Measurements from ENCODE around the gene PCIF1.
"Not testable (repeated sequence)": the region's sequence is repeated elsewhere in the genome, so short reads cannot be mapped to it uniquely, and the experiment has no call there.

Gene PCIF1

DNA sequence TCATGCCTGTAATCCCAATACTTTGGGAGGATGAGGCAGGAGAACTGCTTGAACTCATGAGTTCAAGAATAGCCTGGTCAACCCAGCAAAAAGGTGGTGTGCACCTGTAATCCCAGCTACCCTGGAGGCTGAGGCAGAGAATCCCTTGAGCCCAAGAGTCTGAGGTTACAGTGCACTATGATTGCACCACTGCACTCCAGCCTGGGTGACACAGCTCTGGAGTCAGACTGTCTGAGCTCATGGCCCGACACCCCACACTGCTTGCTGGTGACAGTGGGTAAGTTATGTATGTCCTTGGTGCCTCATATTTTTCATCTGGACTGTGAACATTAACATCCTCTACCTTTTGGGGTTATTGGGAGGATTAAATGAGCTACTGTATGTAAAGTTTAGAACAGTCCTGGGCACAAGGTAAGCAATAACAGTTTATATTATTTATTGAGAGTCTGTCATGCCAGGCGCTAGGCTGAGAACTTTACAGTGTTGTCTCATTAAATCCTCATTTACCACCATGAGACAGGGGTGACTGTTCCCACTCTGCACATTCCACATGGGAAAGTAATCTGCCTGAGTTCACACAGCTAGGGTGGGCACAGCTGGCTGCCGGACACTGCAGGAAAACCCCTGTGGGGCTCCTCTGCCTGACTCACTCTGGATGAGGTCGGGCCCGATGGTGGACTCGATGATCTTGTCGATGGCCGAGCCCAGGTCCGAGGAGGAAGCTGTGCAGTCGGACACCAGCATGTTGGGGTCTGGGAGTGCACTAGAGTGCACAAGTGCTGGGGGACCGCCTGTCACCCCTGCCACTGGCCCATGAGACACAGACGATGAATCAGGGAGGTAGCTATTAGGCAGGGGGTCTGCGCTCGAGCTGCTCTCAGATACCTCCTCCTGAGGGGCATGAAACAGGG, 34.6 kb downstream of the PCIF1 start:
- DNase-seq, result no peak

- DNase-seq, result peak; percentile 82
Observed at GRCh38 chr20:45969712-45970634, 35.5 kb downstream of the PCIF1 start.

DNA sequence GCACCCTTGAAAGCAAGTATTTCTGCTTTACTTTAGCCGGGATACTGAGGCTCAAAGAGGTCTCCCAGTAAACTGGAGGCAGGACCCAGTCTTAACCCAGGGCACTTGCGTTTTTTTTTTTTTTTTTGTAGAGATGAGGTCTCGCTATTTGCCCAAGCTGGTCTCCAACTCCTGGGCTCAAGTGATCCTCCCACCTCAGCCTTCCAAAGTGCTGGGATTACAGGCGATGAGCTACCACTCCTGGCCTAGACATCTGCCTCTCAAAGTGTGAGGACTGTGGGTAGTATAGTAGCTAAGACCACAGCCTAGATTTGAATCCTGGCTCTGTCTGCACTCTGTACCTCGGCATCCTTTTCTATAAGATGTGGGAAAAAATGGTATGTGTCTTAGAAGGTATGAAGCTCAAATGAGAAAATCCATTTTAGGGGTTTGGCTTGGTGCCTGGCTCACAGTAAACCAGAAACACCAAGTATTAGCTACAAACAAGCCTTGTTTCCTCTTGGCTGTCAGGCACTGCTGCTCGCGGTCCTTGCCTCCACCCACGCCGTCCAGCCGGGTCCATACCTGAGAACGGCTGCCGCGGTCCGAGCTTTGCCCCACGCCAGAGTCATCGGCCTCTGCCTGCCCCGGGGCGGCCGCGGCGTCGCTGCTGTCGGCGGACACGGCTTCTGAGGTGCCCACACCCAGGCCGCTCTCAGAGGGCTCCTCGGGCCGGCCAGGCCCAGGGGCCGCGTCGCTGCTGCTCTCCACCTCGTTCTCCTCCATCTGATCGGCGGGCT, 36.4 kb downstream of the PCIF1 start:
- no peak for DNase-seq

DNA sequence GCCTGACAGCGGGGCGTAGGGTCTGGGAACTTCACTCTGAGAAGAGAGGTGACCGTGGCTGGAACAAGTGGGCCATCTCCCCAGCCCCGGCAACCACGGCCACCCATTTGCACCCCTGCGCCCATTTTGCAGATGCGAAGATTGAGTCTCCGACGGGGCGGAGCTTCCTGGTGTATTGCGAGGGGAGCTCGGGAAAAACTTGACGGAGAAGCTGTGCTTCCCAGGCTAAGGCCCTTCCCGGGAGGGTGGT, 36.9 kb downstream of the PCIF1 start:
- no peak for DNase-seq

- peak; percentile 95 for DNase-seq
Observed at GRCh38 chr20:45971675-45972499, 37.4 kb downstream of the PCIF1 start, which contains the start of gene ZNF335. ZNF335 (minus strand) TSS chr20:45972203; CDS start chr20:45971410, 793 bp downstream.

DNA sequence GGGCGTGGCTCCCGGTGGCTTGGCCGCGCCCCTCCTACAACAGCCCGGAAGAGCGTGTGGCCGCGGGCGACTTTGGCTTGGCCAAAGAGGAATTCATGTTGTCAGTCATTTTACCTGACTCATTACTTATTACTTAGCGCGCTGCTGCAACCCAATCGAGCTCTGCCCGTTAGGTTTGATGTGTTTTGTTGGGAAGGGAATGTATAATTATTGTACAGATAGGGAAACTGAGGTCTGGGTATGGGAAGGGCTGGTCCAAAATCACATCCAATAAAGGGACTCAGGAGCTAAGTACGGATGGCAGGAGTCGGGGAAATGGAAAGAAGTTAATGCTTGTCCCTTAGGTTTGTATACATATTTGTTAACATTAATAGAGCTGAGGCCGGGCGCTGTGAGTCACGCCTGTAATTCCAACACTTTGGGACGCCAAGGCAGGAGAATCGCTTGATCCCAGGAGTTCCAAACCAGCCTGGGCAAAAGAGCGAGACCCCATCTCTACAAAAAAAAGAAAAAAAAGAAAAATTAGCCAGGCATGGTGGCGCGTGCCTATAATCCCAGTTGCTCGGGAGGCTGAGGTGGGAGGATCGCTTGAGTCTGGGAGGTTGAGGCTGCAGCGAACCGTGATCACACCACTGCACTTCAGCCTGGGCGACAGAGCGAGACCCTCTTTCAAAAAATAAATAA, 38.2 kb downstream of the PCIF1 start:
- no peak for DNase-seq

DNA sequence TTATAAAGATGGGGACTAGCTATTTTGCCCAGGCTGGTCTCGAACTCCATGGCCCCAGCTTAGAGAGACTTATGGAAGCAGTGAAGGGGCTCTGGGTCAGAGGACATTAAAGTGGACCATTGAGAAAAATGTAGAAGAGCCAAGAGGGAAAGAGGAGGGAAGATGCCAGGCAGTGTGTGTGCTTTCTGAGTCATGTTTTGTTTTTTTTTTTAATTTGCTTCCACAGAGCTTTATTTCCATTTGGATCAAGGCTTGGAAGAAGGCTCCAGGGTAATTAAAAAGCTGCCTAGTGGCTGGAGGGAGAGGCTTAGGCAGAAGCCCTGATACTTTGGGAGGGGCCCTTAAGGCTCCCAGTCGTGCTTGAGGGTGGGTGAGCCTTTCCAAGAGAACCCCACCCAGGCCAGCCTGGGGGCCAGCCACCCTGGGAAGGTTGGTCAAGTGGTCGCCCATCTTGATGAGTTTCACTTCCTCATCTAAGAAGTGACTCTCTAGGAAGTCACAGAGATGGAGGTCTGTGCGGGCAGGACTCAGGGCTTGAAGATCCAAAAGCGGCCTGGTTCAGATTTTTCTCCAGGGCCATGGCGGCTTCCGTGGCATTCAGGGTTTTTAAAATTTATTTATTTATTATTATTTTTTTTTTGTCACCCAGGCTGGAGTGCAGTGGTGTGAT, 40.5 kb downstream of the PCIF1 start:
- DNase-seq, result no peak

- DNase-seq, result no peak
Observed at GRCh38 chr20:45975686-45976085, 41.2 kb downstream of the PCIF1 start.

GRCh38 chr20:45976086-45976485, 41.6 kb downstream of the PCIF1 start:
- no peak for DNase-seq

GRCh38 chr20:45981261-45981660, 46.8 kb downstream of the PCIF1 start:
- no peak for DNase-seq

DNA sequence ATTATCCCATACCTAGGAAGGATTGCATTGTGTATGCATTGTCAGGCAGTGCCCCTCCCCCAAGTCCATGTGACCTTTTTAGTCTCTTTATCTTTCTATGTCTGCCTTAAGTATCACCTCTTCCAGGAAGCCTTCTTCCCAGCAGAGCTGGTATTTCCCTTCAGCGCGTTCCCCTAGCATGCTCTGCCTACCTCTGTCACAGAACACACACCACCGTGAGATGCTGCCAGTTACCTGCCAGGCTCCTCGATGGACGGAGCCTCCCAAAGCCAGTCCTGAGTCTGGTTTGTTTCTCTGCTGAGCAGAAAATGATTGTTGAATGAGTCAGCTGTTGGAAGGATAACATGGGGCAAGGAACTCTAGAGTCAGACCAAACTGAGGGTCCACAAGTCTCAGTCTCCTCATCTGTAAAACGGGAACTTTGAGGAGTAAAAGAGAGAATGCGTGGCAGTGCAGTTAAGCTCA, 48.8 kb downstream of the PCIF1 start:
- peak; percentile 55 for DNase-seq

- no peak for DNase-seq
Observed at GRCh38 chr20:45985573-45985972, 51.1 kb downstream of the PCIF1 start.

- peak; percentile 69 for DNase-seq
Observed at GRCh38 chr20:45987108-45987780, 52.8 kb downstream of the PCIF1 start.

DNA sequence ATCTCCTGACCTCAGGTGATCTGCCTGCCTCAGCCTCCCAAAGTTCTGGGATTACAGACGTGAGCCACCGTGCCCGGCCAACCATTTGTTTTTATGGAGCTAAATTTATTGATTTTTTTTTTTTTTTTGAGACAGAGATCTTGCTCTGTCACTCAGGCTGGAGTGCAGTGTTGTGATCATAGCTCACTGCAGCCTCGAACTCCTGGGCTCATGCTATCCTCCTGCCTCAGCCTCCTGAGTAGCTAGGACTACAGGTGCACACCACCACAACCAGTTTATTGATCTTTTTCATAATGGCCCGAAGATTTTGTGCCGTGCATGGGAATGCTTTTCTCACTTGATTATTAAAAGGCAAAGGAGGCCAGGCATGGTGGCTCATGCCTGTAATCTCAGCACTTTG, 54.3 kb downstream of the PCIF1 start:
- not testable (repeated sequence) for DNase-seq

GRCh38 chr20:45991616-45992015, 57.1 kb downstream of the PCIF1 start:
- no peak for DNase-seq

DNA sequence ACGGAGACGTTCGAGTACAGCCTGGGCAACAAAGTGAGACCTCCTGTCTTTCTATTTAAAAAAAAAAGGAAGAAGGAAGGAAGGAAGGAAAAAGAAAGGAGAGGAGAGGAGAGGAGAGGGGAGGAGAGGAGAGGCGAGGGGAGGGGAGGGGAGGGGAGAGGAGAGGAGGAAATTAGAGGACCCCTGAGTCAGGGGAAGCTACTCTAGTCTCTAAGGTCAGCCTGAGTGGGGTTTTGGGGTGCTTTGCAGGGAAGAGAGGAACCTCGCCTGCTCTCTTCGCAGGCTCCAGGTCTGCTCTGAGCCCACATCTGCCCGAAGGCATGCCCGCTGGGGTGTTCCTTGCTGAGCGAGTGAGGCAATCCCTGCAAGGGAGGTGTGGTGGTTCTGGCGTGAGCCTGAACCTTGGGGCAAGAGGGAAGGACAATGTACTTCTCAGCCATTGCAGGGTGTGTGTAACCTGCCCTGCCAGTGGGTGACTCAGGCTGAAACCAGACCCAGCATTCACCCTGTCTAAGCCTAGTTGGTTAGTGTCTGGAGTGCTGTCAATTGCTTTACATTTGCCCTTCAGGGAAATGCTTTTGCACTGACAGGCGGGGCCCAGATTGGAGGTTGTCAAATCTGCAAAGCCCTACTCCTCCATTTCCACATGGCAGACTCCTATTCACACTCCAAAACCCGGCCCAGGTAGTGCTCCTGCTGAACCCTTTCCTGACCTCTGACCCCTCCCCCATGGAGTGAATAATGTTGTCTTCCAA, 58.9 kb downstream of the PCIF1 start:
- DNase-seq, result no peak

GRCh38 chr20:45994761-45995493, 60.4 kb downstream of the PCIF1 start:
- no peak for DNase-seq

DNA sequence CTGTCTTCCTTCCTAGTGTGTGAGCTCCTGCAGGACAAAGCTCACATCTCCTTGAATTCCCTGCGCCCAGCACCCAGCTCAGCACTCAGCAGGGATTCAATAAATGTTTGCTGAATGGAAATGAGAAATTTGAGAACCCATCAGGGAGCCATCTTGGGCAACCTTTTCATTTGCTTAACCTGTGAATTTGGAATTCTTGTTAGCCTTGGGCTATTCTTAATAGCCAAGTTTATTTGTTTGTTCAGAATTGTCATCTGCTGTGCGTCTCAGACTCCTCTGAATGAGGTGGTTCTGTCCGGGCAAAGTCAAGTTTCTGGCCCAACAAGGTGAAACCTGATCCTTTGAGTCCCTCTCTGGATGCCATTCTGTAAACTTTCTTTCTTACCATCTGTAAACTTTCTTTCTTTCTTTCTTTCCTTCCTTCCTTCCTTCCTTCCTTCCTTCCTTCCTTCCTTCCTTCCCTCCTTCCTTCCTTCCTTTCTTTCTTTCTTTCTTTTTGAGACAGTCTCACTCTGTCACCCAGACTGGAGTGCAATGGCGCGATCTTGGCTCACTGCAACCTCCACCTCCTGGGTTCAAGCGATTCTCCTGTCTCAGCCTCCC, 61.1 kb downstream of the PCIF1 start:
- DNase-seq, result not testable (repeated sequence)

Measured in hematopoietic multipotent progenitor cell treated with erythropoietin and hydrocortisone succinate and interleukin-3 and kit ligand, for 8 days (in vitro differentiated cells).